SIG-M5 treated with dmso at 0.1 percent for 504 hours (cell line): ENCODE data around the gene HYDIN.

Experiments
- DNase-seq: peaks from one replicate; lab custom pipeline; 2025; ENCODE audit not compliant: unreplicated experiment; lab: John Stamatoyannopoulos, UW

The HYDIN gene

DNA sequence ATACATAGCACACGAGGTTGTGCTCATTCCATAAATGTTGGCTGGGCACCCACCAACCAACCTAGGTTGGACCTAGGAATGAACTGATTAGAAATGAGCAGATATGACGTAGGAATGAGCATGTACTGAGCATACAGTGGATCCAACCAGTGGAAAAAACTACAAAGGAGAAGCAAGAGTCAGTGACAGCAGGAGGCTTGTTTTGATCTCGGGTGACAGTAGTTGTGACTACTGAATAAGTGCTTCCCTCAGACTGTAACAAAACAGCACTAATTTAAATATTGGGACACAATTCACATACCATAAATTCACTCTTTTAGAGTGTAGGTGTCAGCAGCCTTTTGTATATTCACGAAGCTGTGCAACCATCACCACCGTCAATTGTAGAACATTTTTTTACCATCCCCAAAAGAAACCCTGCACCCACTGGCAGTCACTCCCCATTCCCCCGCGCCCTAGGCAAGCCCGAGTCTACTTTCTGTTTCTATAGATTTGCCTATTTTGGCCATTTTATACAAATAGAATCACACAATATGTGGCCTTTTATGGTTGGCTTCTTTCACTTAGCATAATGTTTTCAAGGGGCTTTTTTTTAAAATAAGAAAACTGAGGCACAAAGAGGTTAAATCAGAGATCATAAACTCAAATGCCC is 436.5 kb downstream of the HYDIN start:
- DNase-seq: no peak

GRCh38 chr16:70790815-70791214 is 439.7 kb downstream of the HYDIN start:
- DNase-seq: no peak

DNA sequence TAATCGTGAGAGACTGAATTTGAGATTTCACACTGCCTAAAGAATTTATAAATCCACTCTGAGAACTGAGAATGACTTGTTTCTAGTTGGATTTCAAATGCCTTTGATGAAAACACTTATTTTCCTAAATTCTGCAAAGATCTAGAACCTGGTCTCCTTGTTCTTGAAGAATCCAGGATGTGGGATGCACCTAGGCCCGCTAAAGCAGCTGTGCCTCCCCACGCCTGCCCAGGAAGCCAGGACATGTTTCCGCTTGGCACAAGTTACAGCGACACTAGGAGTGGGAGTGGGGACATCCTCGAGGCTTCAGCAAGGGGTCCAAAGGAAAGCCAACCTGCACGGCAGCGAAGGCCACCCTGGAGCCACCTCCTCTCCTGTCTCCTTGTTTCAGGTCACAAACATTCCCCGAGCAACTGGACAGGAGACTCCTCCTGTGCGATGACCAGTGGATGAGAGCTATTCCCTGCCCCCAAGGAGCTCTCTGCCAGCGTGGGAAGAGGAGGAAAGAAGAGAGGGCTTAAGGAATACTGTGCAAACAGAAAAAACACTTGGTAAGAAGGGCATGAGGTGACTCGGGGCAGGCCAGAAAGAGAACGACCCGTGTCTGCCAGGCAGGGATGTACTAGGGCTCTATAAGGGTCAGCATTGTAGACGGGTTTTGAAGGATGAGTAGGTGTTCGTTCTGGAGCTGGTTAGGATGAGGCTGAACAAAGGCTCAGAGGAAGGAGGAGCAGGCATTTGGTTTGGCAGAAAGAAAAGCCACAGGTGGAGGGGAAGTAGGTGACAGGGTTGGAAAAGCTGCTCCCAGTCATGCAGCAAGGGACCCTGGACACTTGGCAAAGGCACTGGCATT is 440.7 kb downstream of the HYDIN start:
- no peak for DNase-seq

DNA sequence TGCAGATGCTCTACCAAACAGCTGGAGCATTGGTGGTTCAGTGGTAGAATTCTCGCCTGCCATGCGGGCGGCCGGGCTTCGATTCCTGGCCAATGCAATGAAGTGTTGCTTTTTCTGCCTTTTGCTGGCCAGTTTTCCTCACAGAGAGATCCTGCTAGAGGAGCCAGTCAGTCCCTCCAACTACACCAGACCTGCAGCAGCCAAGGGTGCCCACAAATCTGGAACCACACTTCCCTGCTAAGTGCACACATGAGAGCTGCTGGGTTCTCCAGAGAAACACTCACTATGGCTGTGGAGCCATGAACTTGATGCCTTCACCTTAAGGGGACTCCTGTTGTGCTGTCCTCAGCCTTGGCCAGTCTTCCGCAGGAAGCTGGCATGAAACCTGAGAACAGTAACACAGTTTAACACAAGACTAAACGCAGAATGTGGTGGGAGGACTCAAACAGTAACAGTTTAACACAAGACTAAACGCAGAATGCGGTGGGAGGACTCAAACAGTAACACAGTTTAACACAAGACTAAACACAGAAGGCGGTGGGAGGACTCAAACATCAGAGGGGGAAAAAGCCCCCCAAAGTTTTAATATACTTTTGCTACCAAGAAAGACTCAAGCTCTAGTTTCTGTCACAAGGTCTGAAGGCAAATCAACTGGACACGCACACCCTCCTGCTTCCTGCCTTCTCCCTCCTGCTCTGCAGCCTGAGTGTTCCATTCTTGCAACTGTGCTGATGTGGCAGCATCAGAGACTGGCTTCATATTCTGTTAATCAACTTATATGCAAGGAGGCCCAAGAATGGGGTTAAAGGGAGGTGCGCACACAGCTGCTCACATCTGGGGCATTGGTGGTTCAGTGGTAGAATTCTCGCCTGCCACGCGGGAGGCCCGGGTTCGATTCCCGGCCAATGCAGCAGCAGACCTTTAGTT is 441.6 kb downstream of the HYDIN start:
- DNase-seq: no peak

DNA sequence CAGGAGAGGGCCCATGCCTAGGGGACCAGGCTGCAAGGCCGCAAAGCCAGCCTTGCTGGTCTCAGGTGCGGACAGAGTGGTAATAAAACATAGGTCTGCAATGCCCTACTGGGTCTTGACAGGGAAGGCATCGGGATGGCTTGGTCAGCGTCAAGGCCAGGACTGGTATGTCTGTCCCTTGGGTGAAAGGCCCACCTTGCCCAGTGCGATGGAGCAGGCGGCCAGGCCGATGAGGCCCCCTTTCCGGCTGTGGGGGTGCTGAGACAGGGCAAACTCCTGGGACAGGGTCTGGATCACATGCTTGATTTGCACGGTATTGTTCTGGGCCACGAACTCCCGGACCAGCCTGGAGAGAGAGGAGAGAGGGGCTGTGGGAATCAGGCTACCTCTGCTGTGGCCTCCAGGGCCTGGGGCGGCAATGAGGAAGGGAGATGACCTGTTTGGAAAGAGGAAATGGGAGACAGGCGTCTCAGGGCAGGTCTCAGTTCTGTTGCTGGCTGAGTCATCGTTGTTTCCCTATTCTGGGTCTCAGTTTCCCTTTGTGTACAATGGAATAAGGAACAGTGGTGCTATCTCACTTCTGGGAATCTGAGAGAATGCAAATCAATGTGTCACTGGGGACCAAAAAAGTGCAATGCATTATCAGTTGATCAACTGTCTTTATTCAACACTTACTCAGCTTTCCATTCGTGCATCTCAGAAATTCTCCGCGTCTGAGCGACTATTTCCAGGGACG is 444.3 kb downstream of the HYDIN start:
- no peak for DNase-seq

DNA sequence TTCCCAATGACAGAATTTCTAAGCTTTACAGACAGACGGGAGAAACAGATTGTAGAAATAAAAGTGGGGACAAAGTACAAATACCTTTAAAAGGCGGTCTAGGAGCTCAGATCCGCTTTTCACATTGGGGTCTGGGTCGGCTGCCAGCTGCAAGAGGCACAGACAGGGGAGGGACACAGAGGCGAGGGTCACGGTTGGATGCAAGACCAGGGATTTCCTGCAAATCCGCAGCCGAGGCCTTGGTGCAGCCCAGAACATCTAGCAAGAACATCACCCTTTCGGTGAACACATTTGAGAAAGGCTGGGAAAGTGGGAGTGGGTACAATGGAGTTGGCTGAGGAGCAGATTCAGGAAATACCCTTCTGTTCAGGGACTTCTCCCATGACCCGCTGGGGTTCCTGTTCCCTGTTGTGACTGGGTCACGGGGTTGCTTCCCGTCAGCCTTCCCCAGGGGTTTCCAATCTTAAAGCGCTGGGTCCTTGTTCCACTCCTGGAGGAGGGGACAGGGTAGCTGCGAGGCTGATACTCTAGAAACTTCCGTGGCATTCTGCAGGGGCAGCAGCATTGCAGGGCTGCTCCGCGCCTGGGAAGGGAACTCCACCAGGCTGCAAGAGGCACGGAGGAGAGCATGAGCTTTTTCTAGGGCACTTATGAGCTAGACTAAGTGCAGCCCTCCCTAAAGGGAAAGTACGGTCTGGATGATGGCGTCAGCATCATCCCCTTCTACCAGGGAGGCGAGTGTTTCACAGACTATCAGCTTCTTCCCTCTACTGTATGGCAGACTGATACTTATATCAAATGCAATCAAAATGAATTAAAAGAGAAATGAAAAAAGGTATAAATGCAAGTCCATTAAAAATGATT is 445.6 kb downstream of the HYDIN start:
- no peak for DNase-seq

- DNase-seq: no peak
Measured at GRCh38 chr16:70782237-70782636, 448.3 kb downstream of the HYDIN start.

- DNase-seq: no peak
Measured at GRCh38 chr16:70781800-70782199, 448.7 kb downstream of the HYDIN start.

DNA sequence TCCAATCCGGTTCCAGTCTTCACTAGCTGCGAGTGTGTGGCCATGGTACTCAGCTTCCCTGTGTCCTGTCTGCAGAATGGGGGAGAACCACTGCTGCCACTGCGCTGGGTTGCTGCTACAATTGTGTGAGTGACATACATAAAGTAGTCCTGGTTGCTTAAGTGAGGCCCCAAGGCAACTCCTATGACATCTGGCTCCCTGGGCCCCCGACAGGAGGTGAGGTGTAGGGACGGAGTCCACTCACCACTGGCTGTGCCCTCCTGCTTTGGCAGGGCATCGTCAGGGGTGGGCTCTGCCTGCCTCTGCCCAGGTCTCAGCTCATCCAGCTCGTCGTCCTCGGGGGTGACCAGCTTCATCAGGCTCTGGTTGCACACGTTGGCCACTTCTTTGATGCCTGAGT is 450.0 kb downstream of the HYDIN start:
- no peak for DNase-seq

DNA sequence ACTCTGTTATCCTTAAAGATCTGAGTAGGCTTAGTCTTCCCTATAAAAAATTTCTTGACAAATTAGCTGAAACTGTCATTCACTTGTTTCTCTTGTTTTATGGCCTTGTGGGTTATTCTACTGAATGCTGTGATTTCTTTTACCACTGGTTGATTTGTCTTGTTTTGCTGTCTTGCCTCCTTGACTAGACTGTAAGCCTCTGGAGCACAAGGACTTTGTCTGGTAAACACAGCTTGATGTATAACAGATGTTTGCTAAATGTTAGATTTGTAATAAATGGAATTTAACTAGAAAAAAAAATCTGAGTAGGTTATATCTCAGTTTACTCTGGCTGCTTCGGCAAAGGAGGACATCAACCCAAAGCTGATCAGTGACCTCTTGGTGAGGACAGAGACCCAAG is 451.2 kb downstream of the HYDIN start:
- no peak for DNase-seq

DNA sequence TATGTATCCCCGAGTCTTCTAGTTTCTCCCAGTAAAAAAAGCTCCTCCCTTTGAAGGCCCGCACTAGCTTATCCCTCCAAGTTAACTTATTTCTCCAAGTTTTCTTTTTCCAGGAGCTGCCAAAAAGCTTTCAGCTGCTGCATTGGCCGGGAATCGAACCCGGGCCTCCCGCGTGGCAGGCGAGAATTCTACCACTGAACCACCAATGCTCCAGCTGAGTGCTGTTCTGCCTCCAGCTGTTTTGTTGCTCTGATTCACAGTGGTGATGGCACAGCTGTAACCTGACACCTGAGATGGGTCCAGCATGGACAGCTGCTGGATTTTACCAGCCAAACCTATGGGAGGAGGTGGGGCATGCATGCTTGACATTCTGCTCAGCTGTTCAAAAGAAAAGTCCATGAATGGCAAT is 451.6 kb downstream of the HYDIN start:
- DNase-seq: no peak

DNA sequence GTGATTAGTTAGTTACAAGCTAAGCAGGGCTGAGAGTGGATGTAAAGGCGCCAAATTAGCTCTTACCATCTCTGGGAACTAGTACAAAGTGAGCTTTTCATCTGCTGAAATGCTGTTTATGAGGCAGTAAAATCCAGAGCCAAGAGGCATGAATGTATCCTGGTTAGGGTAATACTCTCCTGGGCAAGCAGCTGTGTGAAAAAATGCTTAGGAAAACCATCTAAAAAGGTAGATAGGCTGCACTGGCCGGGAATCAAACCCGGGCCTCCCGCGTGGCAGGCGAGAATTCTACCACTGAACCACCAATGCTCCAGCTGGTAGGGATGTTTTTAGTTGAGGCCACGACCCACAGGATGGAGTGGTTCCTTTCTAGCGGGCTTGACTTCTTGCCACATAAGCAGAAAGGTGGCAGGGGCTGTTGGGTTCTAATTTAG is 452.5 kb downstream of the HYDIN start:
- no peak for DNase-seq

DNA sequence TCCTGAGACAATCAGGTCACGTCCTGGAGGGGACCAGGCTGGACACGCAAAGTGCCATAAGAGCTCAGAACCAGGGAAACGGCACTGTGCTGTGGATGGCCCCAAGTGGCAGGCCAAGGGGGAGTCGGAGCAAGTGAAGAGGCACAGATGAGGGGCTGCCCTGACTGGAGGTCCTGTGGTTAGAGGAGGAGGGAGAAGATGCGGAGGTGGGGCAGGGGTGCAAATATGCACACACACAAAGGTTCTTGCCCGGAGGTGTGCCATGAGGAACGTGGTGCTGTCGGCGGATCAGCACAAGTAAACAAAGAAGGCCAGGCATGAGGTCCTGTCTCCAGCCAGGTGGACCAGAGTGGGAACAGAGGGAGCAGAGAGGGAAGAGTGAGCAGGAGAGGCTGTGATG is 453.0 kb downstream of the HYDIN start:
- no peak for DNase-seq

- DNase-seq: no peak
Measured at GRCh38 chr16:70775399-70775798, 455.1 kb downstream of the HYDIN start.

DNA sequence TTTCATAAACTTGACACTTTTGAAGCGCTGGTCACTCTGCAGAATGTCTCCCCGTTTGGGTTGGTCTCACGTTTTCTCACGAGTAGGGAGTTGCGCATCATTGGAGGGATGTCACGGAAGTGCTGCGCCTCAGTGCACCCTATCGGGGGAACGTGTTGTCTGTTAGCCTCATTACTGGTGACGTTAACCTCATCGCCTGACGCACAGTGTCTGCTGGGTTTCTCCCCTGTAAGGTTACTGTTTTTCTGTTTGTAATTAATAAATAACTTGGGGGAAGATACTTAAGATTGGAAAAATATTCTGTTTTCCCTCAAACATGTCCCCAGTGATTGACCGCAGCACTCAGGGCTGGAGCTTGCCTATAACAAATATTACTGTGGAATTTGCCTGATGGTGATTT is 456.3 kb downstream of the HYDIN start:
- no peak for DNase-seq

GRCh38 chr16:70772493-70772892 is 458.0 kb downstream of the HYDIN start:
- DNase-seq: no peak

GRCh38 chr16:70770626-70771552 is 459.6 kb downstream of the HYDIN start:
- DNase-seq: peak; percentile 31

- DNase-seq: no peak
Measured at GRCh38 chr16:70770291-70770625, 460.3 kb downstream of the HYDIN start.

GRCh38 chr16:70769761-70770160 is 460.8 kb downstream of the HYDIN start:
- no peak for DNase-seq
